ENCODE results near the gene CMTM7.
A peak's percentile ranks its signal among the peaks of the same experiment; 100 is the strongest.

CMTM7 gene

GRCh38 chr3:32391643-32392535 lies at the start of gene CMTM7 (continued):
- peak; percentile 66 for TF ChIP-seq PRDM10 (tag by site-specific recombination; IDR thresholded peaks at IDR 0.05)
- no peak for TF ChIP-seq ZNF610 (tag by site-specific recombination; IDR thresholded peaks at IDR 0.05; ENCODE audit: borderline replicate concordance)
- TF ChIP-seq ZNF280D (tag by site-specific recombination; IDR thresholded peaks at IDR 0.05) = no peak
- no peak for TF ChIP-seq ZNF18 (tag by site-specific recombination; IDR thresholded peaks at IDR 0.05)
- no peak for TF ChIP-seq ZBTB44 (tag by site-specific recombination; IDR thresholded peaks at IDR 0.05)
- TF ChIP-seq ZNF473 (tag by site-specific recombination; IDR thresholded peaks at IDR 0.05) = no peak
- TF ChIP-seq ZNF121 (tag by site-specific recombination; IDR thresholded peaks at IDR 0.05) = no peak
- TF ChIP-seq PBX3 (CRISPR knock-in tag; IDR thresholded peaks at IDR 0.05) = 0 out of 2 replicates have a peak, but pooled peaks have one; percentile 13

GRCh38 chr3:32347343-32348125 lies 44.1 kb upstream of the CMTM7 start:
- H3K27ac ChIP-seq (ENCODE audit: extremely low read depth, low read depth, low read length) = no peak overlapping the region
- ChIA-PET POLR2A (no interaction called here), CTCF (interaction anchor here (0.6 to 1.3 kb wide), 5 partner anchors 27 to 336 kb away, joined by 3 to 8 read pairs (median 4); no protein-coding TSS in a partner anchor)
- H3K36me3 ChIP-seq (ENCODE audit: control insufficient read depth in 2 of 2, insufficient read depth in 1 of 2, low read length in 2 of 2) = no peaks in the 10 kb centered on the region
- H3K4me1 ChIP-seq (ENCODE audit: control insufficient read depth, insufficient read depth, low read length) = no peaks in the 10 kb centered on the region
- TF ChIP-seq BCL11B (tag by site-specific recombination; IDR thresholded peaks at IDR 0.05; ENCODE audit: low read depth) (no peak), PRDM1 (tag by site-specific recombination; IDR thresholded peaks at IDR 0.05) (0 out of 2 replicates have a peak, but pooled peaks have one; percentile 5)
- no peaks in the 10 kb centered on the region for H3K9me3 ChIP-seq (ENCODE audit: control insufficient read depth, insufficient read depth, low read depth, low read length)
- H3K4me3 ChIP-seq (ENCODE audit: low read depth, low read length) = no peak overlapping the region

Measured in HEK293 (cell line).